ENCODE measurements around the gene ALG5.
A peak's percentile ranks its signal among the peaks of the same experiment; 100 is the strongest.

The ALG5 gene, protein sequence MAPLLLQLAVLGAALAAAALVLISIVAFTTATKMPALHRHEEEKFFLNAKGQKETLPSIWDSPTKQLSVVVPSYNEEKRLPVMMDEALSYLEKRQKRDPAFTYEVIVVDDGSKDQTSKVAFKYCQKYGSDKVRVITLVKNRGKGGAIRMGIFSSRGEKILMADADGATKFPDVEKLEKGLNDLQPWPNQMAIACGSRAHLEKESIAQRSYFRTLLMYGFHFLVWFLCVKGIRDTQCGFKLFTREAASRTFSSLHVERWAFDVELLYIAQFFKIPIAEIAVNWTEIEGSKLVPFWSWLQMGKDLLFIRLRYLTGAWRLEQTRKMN

DNA sequence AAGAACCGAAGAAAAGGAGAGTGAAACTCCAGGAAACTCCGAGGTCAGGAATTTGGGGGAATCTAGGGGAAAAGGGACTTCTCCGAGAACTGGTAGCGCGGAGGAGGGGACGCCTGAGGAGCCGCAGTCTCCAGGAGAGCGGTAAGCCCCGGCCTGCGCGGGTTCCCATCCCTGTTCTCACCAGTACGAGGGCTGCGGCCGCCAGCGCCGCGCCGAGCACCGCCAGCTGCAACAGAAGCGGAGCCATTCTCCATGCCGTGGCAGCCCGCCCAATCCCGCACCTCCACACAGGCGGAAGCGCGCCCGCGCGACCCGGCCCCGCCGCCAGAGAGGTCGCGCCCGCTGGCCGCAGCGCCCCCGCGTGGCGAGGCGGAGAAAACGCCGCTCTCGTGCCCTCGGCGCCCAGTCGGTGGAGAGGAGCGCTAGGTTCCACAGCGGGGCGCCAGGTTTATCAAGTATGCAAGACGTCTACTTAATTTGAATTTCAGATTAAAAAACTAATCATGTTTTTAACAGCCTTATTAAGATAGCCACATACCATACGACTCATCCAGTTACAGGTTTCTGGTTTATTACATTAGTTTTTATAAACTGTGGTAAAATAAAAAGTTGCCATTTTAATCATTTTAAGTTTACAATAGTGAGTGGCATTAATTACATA, at the start of gene ALG5:
ALG5 (minus strand) TSS at position 287 of the 661 bp plus-strand sequence; CDS start at position 247, 40 bp downstream.
- DNase-seq (ENCODE audit: insufficient read length, low spot score) = peak; percentile 56

DNA sequence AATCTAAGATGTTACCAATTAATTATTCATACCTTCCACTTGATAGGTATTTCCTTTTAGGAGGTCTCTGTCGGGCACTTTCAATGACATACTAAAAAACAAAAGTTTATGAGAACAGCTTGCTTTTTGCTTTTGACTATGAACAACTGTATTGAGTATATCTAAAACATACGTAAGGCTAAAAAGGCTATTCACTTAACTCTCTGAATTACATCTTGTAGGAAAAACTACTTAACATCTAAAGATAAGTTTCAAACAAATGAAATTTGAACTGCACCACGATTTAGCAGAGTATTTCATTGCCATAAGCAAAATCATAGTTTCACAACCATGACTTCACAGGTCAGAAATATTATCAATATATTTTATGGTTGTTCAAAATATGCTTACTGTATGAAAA, 48.7 kb upstream of the ALG5 start:
- no peak for FAIRE-seq

More for the DNA sequence above, at the start of gene ALG5:
- peak; percentile 23 for FAIRE-seq

DNA sequence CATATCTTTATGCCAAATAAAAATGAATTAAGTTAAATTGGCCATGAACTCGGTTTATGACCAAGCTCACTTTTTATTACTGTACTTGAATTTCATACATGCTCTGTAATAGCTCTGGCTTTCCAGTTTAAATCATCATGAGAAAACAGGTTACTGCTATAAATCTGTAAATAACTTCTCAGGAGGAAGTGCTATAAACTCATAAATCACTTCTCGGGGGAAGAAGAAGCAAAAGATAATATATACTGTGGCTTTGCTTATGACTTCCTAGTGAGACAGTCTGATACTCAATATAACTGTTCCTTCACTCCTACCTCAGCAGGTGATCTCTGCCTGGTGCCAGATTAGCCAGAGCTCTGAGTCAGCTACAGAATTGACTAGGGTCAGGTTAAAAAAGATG, 47.9 kb upstream of the ALG5 start:
- FAIRE-seq (no peak), DNase-seq (ENCODE audit: insufficient read length, low spot score) (no peak)

More for the DNA sequence above, 48.7 kb upstream of the ALG5 start:
- no peak for DNase-seq (ENCODE audit: insufficient read length, low spot score)

DNA sequence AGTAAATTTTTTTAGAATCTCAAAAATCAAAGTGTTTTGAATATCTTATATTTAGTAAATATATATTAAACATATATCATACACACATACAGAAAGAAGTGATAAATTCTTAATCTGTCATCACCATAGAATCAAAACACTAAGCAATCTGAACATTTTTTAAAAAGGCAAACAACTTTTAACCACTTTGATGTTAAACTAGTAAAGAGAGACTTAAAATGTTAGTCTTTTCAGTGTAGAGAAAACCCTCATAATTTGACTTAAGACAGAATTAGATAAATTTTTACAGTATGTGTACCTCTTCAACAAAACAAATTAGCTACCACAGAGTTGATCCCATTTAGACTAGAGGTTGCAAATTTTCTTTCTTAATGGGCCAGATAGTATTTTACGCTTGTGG, 46.9 kb upstream of the ALG5 start:
- FAIRE-seq (no peak), DNase-seq (ENCODE audit: insufficient read length, low spot score) (no peak)

DNA sequence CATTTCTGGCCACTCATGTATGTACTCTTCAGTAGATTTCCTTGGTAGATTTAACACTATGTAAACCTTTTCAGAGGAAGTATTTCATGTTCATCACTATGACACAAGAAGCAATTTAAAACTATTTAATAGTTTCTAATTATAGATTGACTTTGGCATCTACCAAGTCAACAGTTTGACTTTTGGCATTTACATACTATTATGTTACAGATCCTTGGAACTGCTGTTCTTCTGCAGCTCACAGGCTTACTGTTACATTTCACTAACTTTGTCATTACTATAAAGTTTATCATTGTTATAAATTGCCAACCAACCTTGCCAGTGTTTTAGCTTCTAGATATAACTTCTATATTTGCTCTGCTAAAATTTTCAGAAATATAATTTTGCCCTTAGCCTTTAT, 41.6 kb upstream of the ALG5 start:
- DNase-seq (ENCODE audit: insufficient read length, low spot score) (no peak), FAIRE-seq (no peak)

DNA sequence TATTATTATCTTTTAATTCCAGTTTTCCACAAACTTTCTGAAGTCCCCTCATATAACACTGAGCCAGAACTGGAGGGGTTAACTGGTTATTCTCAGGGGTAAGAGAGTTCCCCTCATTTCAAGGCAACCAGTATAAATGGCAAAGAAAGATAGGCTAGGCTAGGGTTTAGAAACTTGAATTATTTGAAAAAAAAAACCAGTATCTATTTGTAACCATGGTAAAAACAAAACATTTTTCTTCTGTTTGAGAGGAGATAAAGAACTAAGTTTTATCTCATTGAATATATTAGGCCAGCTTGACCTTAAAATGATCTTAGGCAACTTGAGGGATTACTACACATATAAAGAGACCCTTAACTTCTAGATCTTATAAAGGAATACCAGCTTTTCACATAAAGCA, 40.8 kb upstream of the ALG5 start:
- FAIRE-seq = no peak
- no peak for DNase-seq (ENCODE audit: insufficient read length, low spot score)

DNA sequence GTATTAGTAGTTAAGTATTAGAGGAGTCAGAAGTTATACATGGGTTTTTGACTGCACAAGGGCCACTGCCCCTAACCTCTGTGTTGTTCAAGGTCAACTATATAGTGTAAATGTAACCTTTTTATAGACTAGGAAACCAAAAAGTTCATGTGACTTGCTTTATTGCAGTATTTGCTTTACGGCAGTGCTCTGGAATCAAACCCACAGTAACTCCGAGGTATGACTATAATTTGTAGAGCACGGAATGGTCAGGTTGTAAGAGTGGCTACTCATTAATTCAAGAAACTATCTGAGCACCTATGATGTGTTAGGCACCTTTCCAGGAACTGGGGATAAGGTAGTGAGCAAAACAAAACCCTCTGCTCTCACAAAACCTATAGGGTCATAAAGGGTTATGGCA, 38.1 kb upstream of the ALG5 start:
- DNase-seq (ENCODE audit: insufficient read length, low spot score) (no peak), FAIRE-seq (no peak)

DNA sequence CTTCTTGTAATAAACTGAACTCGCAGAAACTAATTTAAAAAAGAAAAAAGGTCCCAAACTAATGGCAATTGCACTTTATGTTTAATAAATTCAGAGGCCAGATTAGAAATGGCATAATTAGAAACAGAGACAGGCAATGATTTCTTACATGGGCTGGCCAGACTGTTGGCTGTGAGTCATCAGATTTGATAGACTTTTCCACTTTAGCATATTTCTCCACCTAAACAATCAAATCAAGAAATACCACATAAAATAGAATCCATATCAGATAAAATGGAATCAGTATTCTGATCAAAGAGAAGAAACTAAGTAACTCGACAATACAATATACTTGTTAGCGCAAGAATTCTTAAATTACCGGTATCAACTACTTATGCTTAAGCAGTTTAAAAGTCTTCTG, 30.5 kb upstream of the ALG5 start:
- no peak for DNase-seq (ENCODE audit: insufficient read length, low spot score)
- FAIRE-seq = no peak

DNA sequence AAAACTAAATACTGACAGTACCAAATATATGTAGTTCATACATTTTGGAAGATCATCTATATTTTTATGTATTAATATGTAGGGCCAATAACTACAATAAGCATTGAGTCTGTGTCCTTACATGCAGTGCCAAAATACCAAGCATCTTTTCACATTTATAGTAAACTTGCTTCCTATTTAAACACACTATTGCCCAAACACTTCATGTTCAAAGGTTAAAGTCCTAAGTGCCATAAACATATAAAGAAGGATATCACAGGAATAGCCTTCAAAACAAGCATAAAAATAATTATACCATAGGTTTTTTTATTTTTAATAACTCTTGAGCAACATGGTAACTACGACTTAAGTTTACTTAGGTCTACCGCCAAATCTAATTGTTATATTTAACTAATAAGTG, 28.5 kb upstream of the ALG5 start:
- DNase-seq (ENCODE audit: insufficient read length, low spot score) (no peak), FAIRE-seq (no peak)

DNA sequence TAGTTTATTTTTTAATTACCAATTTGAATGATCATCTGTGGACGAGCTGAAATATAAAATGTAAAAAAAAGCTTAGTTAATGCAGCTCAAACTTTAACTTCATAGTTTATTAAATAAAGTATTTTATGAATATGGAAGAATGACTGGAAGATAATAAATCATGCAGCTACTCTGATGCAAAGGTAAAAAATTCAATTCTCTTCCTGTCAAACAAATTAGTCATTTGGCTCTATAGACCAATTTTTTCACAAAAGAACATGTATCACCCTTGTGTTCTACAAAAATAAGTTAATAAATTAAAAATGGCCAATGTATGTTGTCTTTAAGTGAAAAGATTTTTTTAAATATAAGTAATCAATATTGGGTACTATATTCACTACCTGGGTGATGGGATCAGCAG, 27.6 kb upstream of the ALG5 start:
- FAIRE-seq (no peak), DNase-seq (ENCODE audit: insufficient read length, low spot score) (no peak)

DNA sequence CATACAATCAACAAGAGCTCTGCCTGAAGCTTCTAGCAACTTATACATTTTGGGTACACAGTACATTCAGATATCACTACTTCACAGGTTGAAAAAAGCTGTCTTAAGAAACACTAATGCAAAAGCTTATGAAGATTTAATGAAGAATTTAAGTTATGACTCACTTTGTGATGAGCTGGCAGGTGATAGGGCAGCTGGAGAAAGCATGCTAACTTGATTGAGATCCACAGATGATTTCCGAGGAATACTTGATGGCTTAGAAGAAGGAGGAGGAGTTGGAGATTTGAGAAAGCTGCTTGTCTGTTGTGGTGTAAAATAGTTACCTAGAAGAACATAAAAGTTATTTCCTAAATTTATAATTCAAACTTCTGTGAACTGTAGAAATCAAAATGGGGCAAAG, 24.7 kb upstream of the ALG5 start:
- FAIRE-seq = no peak

DNA sequence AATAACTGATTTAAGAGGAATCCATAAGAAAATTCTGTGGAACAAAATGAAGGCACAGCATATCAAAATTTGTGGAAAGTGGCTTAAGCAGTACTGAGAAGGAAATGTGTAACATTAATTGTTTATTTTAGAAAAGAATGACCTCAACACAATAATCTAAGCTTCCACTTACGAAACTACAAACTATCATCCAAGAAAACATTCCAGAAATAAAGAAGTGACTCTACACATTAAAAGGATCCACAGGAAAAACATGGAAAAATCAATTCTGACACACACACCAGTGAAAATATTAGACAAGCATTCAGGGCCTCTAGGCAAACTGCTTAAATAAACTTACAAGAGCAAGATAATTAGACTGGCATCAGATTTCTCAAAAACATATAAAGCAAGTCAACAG, 15.5 kb upstream of the ALG5 start:
- DNase-seq (ENCODE audit: insufficient read length, low spot score) = no peak
- no peak for FAIRE-seq

More for the DNA sequence above, 24.7 kb upstream of the ALG5 start:
- DNase-seq (ENCODE audit: insufficient read length, low spot score) = no peak

DNA sequence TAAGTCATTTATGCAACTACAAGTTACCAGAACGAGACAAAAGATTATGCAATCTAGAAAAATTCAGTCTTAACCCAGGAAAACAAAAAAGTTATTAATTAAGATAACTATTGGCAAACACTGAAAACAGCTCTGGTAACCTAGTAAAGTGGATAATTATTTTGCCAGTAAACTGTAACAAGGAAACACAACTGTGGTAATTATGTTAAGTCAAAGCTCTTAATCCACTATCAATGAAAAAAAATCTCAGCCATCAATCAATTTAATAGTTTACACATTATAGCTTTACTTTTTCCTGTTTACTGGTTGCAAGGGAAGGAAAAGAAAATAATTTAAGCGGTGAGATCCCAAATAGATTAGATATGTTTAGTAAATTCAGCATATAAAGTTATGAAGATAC, 12.6 kb upstream of the ALG5 start:
- no peak for DNase-seq (ENCODE audit: insufficient read length, low spot score)
- no peak for FAIRE-seq

DNA sequence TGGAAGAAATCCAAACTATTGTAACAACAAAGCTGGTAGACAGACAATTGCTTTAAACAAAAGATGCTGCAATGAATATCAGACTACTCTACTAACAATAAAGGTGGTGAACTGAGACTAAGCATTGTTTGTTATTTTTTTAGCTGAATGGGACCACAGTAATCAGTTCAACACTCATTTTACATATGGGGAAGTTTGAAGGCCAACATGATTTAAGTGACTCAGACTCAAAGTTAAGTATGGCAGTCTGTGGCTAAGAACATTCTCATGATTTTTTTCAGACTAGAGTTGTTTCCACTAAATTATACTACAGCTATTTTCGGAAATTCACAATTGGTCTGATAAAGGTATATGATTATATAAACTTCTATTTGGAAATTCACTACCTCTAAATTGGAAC, 11.9 kb upstream of the ALG5 start:
- FAIRE-seq = no peak
- no peak for DNase-seq (ENCODE audit: insufficient read length, low spot score)

DNA sequence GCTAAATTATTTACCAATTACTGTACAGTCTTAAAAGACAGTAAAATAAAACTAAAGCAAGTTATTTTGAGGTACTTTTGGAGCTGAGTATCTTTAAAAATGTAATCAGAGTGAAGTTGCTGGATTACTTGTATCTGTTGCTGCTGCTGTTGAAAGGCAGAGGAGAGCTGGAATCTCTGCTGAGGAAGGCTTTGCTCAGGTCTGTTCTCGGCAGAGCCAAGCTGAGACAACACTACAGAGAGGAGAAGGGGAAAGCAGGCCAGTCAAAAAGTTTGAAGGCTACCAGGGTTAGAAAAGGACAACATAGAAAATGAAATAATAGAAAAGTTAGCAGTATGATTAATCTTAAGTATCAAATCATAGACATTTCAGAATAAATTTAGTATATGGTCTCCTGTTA, 11.3 kb upstream of the ALG5 start:
- no peak for FAIRE-seq

DNA sequence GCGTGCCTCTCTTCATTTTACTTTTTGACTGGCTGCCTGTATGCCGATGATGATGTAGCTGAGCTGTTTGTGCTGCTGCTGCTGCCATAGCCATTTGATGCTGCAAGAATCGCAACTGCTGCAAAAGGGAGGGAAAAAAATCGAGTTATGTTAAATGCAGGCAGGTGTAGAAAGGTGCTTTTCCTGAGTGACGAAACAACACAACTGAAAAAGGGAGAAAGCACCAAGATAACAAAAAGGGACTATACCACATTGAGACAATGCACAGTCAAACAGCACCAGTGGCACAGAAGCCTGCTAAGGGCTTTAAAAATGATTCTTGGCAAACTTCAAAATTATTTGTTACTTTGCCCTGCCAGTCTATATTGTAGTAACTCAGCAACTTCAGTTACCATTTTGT, 10.6 kb upstream of the ALG5 start:
- FAIRE-seq (no peak), DNase-seq (ENCODE audit: insufficient read length, low spot score) (no peak)

More for the DNA sequence above, 11.3 kb upstream of the ALG5 start:
- DNase-seq (ENCODE audit: insufficient read length, low spot score) = no peak

DNA sequence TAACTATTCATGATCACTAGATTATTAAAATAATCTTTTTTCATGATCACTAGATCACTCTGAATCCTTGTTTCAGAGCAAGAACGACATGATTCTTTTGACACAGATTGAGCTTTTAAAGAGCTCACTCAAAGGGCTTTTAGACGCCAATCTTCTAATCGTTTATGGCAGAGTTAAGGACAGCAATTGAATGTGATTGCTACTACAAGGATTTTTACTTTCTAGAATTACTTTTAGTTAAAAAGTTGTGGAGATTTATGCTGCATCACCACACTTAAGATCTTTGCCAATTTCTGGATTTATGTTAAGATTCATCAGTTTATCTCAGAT, 2.7 kb upstream of the ALG5 start:
- FAIRE-seq (no peak), DNase-seq (ENCODE audit: insufficient read length, low spot score) (no peak)

DNA sequence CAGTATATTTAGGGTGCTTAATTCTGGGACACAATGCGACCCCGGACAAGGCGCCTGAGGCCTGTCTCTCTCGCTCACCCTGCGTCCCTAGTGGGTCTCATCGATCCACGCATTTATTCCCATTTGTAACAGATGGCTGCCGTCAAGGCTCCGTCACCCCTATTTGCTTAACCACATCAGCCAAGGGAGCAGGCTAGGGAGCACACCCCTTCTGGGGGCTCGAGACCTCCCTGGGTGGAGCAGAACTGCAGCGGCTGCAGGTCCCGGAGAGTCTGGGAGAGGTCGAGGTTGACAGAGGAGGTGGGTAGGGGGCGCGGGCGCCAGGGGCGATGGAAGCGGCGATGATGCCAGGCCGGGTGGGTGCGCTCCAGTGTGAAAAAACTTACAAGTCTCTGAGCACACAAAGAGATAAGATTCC, 507 bp downstream of the ALG5 start:
- DNase-seq (ENCODE audit: insufficient read length, low spot score) (no peak), FAIRE-seq (no peak)

DNA sequence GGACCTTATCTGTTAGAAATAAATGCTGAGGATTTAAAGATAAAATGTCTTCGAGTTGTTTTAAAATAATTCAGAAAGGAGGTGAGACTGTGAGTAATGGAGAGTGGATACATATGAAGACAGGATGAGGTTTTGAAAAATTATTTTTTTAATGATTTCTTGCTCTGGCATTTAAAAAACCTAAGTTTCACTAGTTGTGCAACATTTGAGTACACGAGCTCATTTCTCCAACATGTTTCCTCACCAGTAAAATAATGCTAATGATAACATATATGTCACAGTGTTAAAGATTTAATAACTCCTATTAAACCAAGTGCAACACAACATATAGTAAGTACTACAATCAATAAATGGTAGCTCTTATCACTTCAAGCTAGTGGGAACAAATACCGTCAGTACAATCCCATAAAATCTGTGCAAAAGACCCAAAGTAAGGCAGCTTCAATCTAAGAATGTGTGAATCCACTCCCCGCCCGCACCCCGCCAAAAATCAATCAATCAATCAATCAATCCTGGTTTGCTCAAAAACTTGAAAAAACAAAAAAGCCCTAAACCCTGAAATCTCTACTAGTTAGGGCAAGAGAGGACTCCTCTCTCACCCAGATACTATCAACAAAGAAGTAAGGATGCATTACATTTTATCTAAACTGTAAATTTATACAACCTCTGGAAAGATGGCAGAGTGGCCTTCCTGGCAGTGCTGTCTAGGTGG, 1.3 kb downstream of the ALG5 start:
- FAIRE-seq (no peak), DNase-seq (ENCODE audit: insufficient read length, low spot score) (no peak)

DNA sequence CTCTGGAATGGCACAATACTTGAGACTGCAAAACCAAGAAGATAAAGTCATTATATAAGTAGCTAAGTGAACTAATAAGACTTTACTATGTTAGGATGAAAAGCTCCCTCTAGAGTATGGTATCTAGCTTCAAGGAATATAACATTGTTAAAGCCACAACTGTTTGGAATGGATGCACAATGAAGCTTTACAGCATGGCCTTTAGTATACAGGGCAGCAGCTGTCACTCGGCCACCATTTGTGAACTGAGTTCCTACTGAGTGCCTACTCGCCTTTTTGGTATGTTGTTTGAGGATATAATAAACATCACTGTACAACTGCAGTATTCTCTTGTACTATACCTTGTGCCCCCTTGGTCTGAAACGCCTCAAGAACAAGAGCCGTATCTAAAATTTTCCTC, 6.8 kb downstream of the ALG5 start:
- FAIRE-seq (no peak), DNase-seq (ENCODE audit: insufficient read length, low spot score) (no peak)

DNA sequence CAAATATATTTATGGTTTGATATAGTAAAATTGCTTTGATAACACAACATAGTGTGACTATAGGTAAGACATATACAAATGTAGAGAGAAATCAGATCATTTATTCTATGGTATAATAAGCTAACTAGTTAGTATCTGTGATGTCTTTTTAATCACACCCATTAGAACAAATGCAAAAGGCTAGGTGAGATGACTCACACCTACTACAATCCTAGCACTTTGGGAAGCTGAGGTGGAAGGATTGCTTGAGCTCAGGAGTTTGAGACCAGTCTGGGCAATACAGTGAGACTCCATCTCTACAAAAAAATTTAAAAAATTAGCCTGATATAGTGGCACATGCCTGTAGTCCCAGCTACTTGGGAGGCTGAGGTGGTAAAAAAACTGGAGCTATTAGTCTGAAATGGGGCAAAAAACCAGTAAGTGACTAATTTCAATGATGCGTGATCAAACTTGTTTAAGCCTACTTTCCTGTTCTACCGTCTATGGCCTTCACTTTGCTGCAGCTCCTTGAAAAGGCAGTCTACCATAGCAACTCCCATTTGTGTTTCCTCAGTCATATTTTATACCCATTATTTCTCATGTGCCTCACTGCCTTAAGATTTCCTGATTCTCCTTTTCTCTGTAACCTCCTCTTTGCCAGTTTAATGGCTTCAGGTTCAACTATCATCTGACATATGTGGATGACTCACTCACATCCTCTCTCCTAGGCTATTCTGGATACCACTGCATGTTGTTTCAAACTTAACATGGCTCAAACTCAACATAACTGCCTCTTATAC, 12.5 kb downstream of the ALG5 start:
- no peak for FAIRE-seq
- DNase-seq (ENCODE audit: insufficient read length, low spot score) = no peak

All from HTR-8/SVneo (cell line).